Measurements from ENCODE around the gene ZFAND2B.
"Not testable (repeated sequence)": the region's sequence is repeated elsewhere in the genome, so short reads cannot be mapped to it uniquely, and the experiment has no call there.

ZFAND2B gene

GRCh38 chr2:219252570-219252899, 46.0 kb downstream of the ZFAND2B start:
- no peak for DNase-seq

- peak; percentile 78 for DNase-seq
Observed at GRCh38 chr2:219252900-219253752, 46.5 kb downstream of the ZFAND2B start, which contains the start of gene TUBA4B. Gene TUBA4B, plus strand, starts transcription at chr2:219253243. Its CDS starts 165 bp downstream, at chr2:219253408.

GRCh38 chr2:219253753-219254589, 47.4 kb downstream of the ZFAND2B start, which contains the start of gene TUBA4A:
Gene TUBA4A, minus strand, starts transcription at chr2:219253918. Its CDS starts 60 bp downstream, at chr2:219253858.
- peak; percentile 95 for DNase-seq

GRCh38 chr2:219254590-219255201, 48.1 kb downstream of the ZFAND2B start:
- no peak for DNase-seq

GRCh38 chr2:219258942-219259341, 52.4 kb downstream of the ZFAND2B start:
- not testable (repeated sequence) for DNase-seq
